NCI-H510A treated with DMSO at 0.1 percent for 48 hours (cell line): ENCODE data around the gene LUZP2.

Experiments used
- DNase-seq: peaks from one replicate; lab custom pipeline; 2025; lab: John Stamatoyannopoulos, UW

The LUZP2 gene

DNA sequence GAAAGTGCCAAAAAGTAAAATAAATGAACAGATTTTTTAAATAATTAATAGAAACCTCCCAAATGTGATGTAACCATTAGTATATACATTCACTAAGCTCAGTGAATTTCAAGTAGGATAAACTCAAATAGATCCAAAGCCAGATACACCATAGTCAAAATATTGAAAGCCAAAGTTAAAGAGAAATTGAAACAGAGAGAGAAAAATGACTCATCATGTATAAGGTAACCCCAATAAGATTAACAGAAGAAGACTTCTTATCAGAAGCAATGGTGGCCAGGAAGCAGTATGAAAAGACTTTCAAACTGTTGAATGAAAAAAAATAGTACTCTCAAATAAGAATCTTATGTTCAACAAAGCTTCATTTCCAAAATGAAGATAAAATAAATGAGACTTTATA is 70.5 kb downstream of the LUZP2 start:
- DNase-seq, result no peak

- DNase-seq, result no peak
These were observed 75.5 kb downstream of the LUZP2 start for GRCh38 chr11:24572376-24572775.

- DNase-seq, result no peak
These were observed 77.6 kb downstream of the LUZP2 start for GRCh38 chr11:24574461-24574860.

DNA sequence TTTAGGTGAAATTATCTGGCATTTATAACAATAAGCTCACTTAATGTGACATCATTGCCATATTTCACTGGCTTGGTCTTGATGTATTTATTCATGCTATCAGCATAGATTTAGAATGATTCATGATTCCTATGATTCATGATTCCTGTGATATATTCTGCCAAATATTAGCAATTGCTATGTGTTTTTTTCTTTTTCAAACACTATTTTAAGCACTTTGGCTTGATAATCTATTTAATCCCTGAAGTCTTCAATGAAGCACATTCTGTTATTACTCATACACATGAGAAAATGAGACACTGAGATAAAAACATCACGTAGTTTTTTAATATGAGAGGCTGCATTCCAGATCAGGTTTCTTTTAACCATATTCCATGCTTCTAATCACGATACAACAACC is 78.5 kb downstream of the LUZP2 start:
- DNase-seq, result no peak

DNA sequence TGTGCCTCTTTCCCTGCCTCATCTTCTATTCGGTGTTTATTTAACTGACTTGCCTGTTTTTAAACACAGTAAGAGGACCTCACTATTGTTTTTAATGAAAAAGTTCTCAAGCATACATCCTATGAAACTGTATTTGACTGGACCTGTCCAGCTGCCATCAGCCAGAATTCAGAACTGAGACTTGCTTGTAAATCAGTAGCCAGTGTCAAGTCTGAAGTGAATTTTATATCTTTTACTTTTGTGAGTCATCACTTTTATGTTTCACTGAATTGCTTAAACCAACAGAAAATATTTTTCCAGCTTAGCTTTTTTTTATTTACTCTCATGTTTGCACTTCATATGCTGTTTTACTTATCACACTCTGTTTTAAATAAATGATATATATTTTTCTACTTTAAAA is 88.3 kb downstream of the LUZP2 start:
- no peak for DNase-seq

- DNase-seq, result no peak
These were observed 90.8 kb downstream of the LUZP2 start for GRCh38 chr11:24587635-24588034.

DNA sequence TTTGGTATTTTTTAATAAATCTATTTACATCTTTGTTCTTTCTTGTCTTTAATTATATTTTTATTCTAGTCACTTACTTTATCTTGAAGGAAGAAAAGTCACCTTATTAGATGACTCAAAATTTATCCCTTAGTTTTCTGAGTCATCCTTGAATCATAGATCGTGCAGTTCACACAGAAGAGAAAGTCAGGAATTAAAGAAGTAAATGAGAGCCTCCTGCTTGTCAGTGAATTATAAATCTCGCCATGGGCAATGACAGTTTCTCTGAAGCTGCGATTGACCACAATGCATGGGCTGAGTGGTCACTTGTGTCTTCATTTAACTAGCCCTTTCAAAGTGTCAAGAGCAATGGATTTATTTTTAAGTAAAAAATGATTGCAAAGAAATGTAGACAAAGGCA is 91.2 kb downstream of the LUZP2 start:
- DNase-seq, result no peak

GRCh38 chr11:24589064-24589463 is 92.2 kb downstream of the LUZP2 start:
- no peak for DNase-seq

DNA sequence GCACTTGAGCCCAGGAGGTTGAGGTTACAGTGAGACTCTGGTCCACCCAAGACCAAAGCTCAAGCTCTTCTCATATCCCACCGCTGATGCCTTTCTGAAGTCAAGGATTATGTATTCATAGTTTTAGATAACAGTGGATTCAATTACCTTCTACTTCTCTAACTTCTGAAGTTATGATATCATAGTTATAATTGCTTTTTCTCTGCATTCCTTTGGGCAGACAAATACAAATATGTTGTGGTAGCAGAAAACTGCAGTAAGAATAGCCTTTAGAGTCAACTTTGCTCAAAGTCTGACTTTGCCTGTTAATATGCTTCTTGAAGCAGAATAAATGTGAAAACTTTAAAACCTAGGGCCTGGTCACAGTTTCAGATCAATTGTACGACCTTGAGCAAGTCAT is 94.4 kb downstream of the LUZP2 start:
- DNase-seq, result no peak

DNA sequence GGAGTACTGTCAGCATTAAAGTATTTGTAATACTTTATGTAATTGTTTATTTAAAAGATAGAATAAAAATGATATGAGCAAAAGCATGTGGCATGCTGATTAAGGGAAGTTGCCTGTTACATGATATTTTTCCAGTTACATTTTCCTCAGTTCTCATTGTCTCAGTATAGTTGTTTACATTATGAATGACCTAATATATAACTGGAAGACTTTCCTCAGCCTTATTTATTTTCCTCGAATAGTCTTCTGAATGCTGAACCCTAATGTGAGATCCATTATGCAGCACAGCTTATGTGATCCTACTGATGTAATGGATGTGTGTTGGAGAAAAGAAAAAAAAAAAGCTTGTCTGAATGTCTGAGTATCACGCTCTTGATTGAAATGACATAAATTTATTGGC is 95.5 kb downstream of the LUZP2 start:
- no peak for DNase-seq

DNA sequence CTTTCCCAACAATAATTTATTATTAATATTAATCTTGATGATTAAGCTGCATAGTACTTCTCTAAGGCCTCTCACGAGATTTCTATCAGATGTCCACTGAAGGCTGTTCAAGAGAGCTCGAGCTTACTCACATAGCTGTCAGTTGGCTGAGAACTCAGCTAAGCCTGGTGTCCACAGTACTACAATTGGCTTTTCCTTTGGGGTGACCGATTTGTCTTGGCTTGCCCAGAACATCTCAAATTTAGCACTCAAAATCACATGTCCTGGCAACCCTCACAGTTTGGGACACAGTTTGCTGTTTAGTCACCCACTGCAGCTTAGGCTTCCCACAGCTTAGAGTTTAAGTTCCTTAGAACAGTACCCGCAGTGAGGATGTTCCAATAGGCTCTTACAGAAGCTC is 96.5 kb downstream of the LUZP2 start:
- DNase-seq, result no peak

DNA sequence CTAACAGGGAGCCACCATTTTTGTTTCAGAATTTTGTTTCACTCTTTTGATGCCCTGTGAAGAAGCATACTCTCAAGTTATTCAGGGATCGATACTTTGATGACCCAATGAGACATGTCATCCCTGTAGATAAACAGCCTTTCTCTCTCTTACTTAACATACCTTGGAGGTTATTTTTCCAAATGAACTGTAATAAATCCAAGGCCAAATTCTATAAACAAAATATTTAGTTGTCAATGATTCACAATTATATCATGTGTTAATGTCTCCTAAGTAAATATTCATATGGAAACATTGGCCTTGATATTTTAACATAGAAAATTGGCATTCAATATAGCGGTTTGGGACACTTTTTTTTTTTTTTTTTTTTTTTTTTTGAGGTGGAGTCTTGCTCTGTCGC is 97.5 kb downstream of the LUZP2 start:
- no peak for DNase-seq

GRCh38 chr11:24598641-24599040 is 101.8 kb downstream of the LUZP2 start:
- DNase-seq, result no peak

- no peak for DNase-seq
These were observed 112.6 kb downstream of the LUZP2 start for GRCh38 chr11:24609192-24610119.

DNA sequence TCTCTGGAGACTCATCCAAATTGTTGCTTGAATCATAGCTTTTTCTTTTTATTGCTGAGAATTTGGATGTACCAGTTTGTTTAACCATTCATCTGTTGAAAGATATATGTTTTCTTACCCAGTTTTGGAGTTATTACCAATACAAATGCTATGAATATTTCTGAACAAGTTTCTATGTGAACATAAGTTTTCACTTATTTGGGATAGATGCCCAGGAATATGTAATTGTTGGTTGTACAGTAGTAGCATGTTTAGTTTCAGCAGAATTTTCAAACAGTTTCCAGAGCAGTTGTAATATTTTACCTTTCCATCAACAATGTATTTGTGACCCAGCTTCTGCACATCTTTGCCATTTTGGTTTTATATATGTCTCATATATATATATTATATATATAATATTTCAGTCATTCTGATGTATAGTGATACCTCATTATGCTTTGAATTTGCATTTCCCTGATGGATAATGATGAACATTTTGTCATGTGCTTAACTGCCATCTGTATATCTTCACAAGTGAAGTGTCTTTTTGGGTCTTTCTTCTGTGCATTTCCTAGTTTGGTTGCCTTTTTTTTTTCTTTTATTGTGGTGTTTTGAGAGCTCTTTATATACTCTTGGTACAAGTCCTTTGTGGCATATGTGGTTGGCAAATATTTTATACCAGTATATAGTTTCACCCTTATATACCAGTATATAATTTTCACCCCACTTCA is 118.8 kb downstream of the LUZP2 start:
- no peak for DNase-seq

DNA sequence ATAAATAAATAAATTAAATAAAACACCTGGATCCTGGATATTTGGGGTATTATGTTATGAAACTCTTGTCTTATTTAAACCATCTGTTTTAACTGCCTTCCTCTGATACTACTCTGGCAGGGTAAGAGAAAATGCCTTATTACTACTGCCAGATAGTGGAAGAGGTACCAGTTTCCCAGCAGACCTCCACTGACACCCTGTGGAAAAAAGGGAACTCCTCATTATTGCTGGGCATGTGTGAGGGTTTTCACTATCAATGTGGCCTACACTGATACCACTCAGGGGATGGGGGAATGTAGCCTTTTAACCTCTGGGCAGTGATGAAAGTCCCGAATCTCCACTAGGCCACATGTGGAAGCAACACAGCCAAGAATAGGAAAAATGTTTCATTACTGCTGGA is 121.0 kb downstream of the LUZP2 start:
- DNase-seq, result no peak

- DNase-seq, result no peak
These were observed 123.0 kb downstream of the LUZP2 start for GRCh38 chr11:24619900-24620299.

DNA sequence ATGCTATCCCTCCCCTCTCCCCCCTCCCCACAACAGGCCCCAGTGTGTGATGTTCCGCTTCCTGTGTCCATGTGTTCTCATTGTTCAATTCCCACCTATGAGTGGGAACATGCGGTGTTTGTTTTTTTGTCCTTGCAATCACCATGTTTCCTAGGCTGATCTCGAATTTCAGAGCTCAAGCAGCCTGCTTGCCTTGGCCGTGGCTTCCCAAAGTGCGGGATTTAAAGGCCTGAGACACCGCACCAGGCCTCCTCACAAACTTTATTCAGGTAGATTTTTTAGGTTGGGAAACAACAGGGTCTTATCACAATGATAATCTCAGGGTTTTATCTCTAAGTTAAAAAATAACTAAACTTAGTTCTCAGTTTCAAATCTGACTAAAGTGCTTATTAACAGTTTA is 125.4 kb downstream of the LUZP2 start:
- DNase-seq, result no peak

GRCh38 chr11:24623121-24623520 is 126.3 kb downstream of the LUZP2 start:
- no peak for DNase-seq

DNA sequence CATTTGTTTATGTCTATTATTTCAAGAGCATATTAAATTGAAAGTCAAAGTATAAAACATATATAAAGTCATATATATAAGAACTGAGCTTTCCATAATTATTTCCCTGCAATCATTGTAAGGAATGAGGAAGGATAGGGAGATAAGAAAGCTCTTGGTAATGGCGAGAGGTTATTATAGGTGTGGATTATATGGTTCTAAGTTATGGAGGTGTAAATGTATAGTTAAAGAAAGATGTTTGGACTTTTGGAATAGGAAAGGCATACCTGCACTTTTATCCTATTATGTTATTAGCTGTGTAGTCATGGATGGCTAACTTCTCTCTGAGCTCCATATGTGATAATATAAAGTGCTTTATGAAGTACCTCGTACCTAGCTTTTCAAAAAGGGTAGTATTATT is 127.6 kb downstream of the LUZP2 start:
- DNase-seq, result no peak

- DNase-seq, result no peak
These were observed 129.1 kb downstream of the LUZP2 start for GRCh38 chr11:24625975-24626374.

DNA sequence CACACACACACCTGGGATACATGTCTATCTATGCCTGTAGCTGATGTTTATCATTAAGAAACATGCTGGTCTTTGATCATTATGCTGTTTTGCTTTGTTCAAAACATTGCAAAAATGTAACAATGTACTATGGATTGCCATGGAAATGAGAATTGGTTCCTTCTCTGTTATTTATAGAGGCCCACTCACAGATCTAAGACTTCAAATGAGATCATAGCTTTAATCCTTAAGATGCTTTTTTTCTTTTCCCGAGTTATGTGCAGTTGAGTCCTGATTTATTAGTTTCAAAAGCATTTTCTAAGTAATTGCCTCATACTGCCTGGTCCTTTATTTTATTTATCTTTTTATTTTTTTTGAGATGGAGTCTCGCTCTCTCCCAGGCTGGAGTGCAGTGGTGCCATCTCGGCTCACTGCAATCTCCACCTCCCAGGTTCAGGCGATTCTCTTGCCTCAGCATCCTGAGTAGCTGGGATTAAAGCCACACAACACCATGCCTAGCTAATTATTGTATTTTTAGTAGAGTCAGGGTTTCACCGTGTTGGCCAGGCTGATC is 131.4 kb downstream of the LUZP2 start:
- no peak for DNase-seq

GRCh38 chr11:24634606-24635160 is 137.8 kb downstream of the LUZP2 start:
- no peak for DNase-seq
